Nephron progenitor cell (in vitro differentiated cells): ENCODE measurements around the gene PRXL2A.
"Not testable (repeated sequence)": the region's sequence is repeated elsewhere in the genome, so short reads cannot be mapped to it uniquely, and the experiment has no call there.

ENCODE experiments used
- DNase-seq: peaks from one replicate; pipeline ENCODE4 v3.0.0; 2021
- H3K27ac Mint-ChIP-seq: 2 replicates; pipeline ENCODE4 v1.8.0; 2021; ENCODE audit warnings: mild to moderate bottlenecking, moderate library complexity, mixed read lengths
- H3K27me3 Mint-ChIP-seq: 2 replicates; pipeline ENCODE4 v1.8.0; 2021; ENCODE audit warnings: mild to moderate bottlenecking, low read depth, mixed read lengths; ENCODE audit not compliant: poor library complexity
- H3K36me3 Mint-ChIP-seq: 2 replicates; pipeline ENCODE4 v1.8.0; 2021; ENCODE audit warnings: low read depth, mixed read lengths
- H3K4me1 Mint-ChIP-seq: 2 replicates; pipeline ENCODE4 v1.8.0; 2021; ENCODE audit warnings: mixed read lengths
- H3K4me3 Mint-ChIP-seq: 2 replicates; pipeline ENCODE4 v1.8.0; 2021; ENCODE audit warnings: mild to moderate bottlenecking, moderate library complexity, mixed read lengths
- H3K9me3 Mint-ChIP-seq: 2 replicates; pipeline ENCODE4 v1.8.0; 2021; ENCODE audit warnings: mild to moderate bottlenecking, moderate library complexity, mixed read lengths
- TF ChIP-seq, protein P1 (sequence below): fragments of 200-600 bp; sonication (generic); IDR thresholded peaks from 2 replicates; pipeline ENCODE4 v1.5.0; 2021; ENCODE audit warnings: antibody characterized with exemption

PRXL2A gene

DNA sequence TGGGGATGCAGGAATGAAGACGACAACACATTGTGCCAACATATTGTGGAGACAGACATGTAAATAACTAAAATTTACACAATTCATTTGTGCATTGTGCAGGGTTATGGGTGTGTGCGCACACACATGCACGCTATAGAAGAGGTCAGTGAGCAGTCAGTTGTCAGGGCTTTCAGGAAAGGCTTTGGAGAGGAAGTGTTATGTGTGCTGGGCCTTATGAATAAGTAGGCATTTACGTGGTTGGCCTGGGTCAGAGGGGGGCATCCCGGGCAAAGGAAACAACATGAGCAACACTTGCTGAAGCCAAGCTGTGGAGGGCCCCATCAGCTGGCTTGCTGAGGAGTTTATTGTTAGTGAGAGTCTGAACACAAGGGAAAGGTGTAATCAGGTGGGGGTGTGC is 4.1 kb downstream of the PRXL2A start:
- H3K27ac Mint-ChIP-seq: peak overlapping the region; percentile 97
- DNase-seq: no peak
- H3K4me3 Mint-ChIP-seq: peak overlapping the region; percentile 63
- no peaks in the 10 kb centered on the region for H3K27me3 Mint-ChIP-seq
- peaks cover 91% of the 10 kb centered on the region for H3K4me1 Mint-ChIP-seq
- H3K36me3 Mint-ChIP-seq: peaks cover 5% of the 10 kb centered on the region
- TF ChIP-seq, protein P1, sequence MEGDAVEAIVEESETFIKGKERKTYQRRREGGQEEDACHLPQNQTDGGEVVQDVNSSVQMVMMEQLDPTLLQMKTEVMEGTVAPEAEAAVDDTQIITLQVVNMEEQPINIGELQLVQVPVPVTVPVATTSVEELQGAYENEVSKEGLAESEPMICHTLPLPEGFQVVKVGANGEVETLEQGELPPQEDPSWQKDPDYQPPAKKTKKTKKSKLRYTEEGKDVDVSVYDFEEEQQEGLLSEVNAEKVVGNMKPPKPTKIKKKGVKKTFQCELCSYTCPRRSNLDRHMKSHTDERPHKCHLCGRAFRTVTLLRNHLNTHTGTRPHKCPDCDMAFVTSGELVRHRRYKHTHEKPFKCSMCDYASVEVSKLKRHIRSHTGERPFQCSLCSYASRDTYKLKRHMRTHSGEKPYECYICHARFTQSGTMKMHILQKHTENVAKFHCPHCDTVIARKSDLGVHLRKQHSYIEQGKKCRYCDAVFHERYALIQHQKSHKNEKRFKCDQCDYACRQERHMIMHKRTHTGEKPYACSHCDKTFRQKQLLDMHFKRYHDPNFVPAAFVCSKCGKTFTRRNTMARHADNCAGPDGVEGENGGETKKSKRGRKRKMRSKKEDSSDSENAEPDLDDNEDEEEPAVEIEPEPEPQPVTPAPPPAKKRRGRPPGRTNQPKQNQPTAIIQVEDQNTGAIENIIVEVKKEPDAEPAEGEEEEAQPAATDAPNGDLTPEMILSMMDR: no peak
- H3K9me3 Mint-ChIP-seq: no peaks in the 10 kb centered on the region

DNA sequence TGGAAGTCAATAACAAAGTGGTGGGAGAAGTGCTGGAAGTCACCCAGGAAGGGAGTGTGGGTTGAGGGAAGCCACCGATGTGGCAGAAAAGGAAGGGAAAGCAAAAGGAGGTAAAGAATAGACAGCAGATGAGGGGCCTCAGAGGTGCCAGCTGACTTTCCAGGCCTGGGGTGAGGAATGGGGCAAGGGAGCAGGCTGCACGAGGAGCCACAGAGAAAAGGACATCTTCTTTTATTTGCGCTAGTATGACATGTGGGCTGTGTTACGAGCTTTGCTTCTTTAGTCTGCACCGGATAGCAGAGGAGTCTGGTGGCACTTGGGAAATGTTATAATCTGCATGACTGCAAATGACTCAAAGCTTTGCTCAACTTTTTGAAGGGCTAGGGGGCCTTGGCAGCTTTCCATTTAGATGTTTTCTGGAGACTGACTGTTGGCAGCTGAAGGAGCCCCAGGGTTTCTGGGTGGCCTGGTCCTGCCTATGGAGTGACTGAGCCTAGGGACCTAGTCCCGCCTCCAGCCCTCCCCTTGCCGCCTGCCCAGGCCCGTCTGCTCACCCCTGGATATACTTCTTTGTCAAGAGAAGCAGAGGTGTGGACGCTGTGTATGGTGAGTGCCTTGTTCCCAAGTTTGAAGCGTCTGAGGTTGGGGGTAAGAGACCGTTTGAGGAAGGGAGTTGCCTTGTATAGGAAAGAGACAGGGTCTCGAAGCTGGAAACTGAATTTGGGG is 5.1 kb downstream of the PRXL2A start:
- Mint-ChIP-seq H3K36me3 (peaks cover 5% of the 10 kb centered on the region), H3K4me3 (peak overlapping the region; percentile 58), H3K27ac (peak overlapping the region; percentile 97), H3K9me3 (no peaks in the 10 kb centered on the region), H3K4me1 (peaks cover 94% of the 10 kb centered on the region), H3K27me3 (no peaks in the 10 kb centered on the region)
- DNase-seq: no peak
- TF ChIP-seq, protein P1: no peak

DNA sequence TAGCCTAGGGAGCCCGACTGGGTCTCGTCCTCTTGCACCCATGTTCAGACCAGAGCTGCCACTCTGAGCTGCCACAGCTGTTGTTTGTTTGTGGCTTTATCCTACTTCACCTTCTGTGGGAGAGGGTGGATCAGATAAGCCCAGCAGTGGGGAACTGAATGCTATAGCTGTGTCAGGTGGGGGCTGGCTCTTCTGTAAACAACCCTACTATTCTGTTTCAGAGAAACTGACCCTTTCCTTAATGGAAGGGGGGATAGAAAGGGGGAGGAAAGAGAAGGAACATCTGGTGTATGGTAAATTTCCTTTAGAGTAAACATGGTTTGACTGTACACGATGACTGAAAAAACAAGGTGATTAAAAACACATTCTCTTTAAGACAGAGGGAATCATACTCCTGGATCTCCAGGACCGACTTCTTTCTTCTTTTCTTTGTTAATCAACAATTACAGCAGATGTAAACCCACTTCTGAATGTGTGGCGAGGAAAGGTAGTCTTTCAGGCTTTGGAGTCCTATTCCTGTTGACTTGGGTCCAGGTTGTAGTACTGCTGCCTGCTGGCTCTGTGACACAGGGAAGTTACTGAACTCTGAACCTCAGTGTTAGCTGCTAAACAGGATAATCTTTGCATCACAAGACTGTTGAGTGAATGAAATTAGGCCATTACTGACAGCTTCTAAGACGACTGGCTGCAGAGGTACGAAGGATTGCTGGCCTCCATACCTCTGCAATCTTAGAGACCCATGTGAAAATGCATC is 6.0 kb downstream of the PRXL2A start:
- Mint-ChIP-seq H3K27me3 (no peaks in the 10 kb centered on the region), H3K36me3 (peaks cover 5% of the 10 kb centered on the region), H3K27ac (peak overlapping the region; percentile 97), H3K9me3 (no peaks in the 10 kb centered on the region), H3K4me1 (peaks cover 97% of the 10 kb centered on the region), H3K4me3 (peak overlapping the region; percentile 58)
- no peak for DNase-seq
- TF ChIP-seq, protein P1: no peak

DNA sequence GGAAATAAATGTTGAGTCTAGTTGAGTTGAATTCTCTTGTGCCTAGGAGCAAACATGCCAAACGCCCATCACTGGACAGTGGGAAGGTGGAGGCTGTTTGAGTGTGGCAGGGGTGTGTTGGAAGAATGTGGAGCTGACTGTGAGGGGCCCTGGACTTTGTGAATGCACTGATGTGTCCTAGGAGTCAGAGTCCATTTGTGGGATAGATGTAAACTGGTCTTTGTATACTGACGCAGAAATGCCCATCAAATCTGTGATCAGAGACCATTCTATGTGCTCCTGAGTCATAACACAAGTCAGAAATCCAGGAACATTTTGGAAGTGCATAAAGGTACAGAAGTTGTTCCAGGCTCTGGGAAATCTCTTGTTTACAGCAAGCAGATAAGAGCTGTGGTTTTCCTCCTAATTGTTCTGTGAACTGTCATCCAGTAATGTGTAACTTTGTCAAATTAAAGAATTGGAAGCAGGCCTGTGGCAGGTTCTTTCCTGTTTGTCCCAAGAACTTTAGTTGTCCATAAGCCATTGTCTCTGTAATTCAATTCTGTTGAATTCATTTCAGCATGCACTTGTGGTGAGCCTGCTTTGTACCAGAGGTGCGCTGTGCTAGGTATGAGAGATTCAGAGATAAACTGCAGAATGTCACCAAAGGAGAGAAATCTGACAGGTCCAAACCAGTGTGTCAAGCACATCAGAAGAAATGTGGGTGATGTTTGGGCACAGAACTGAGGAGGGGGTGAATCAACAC is 7.6 kb downstream of the PRXL2A start:
- TF ChIP-seq, protein P1: no peak
- H3K9me3 Mint-ChIP-seq: no peaks in the 10 kb centered on the region
- H3K36me3 Mint-ChIP-seq: peaks cover 16% of the 10 kb centered on the region
- H3K27me3 Mint-ChIP-seq: no peaks in the 10 kb centered on the region
- DNase-seq: no peak
- H3K4me3 Mint-ChIP-seq: peak overlapping the region; percentile 70
- H3K27ac Mint-ChIP-seq: peak overlapping the region; percentile 98
- peaks cover 98% of the 10 kb centered on the region for H3K4me1 Mint-ChIP-seq

DNA sequence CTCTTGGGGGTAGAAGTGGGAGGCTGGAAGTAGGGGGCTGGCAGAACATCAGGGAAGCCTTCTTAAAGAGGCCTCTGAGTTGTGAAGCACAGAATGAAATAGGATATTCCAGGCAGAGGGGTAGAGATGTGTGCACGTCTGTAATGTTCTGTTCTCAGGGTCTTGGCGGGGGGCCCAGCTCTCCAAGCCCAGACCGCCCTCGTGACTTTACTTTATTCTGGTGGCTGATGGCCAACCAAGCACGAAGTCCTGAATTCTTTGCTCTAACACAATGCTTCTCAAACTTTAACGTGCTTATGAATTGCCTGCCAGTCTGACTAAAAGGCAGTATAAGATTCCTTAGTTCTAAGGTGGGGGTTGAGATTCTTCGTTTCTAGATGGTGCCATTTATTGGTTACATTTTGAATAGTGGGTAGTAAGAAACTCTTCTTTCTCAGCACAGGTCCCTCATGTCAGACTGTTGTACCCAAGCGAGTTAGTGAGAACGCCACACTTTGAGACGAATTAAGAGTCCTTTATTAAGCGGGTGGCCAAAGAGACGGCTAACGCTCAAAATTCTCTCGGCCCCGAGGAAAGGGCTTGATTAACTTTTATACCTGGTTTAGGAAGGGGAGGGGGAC is 8.2 kb downstream of the PRXL2A start:
- H3K9me3 Mint-ChIP-seq: no peaks in the 10 kb centered on the region
- peak overlapping the region; percentile 98 for H3K27ac Mint-ChIP-seq
- H3K27me3 Mint-ChIP-seq: no peaks in the 10 kb centered on the region
- peak; percentile 27 for DNase-seq
- H3K36me3 Mint-ChIP-seq: peaks cover 22% of the 10 kb centered on the region
- TF ChIP-seq, protein P1: no peak
- H3K4me1 Mint-ChIP-seq: peaks cover 98% of the 10 kb centered on the region
- H3K4me3 Mint-ChIP-seq: peak overlapping the region; percentile 70

DNA sequence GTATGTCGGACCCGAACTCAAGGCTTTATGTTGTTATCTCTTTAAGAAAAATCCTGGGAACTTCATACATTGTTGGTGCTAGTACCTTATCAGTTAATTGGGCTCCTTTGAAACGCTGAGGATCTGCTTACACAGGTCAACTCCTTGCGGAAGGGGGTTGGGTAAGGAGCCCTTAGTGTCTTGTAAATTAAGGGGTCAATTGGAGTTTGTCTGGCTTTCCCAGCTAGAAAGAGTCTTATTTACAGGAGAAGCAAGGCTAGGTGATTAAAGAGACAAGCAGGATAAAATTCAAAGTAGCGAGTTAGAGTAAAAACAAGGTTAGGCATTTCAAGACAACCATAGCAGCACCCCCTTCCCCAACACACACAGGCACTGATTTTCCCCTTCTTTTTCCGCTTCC is 8.9 kb downstream of the PRXL2A start:
- H3K4me1 Mint-ChIP-seq: peaks cover 98% of the 10 kb centered on the region
- peak overlapping the region; percentile 98 for H3K27ac Mint-ChIP-seq
- not testable (repeated sequence) for H3K9me3 Mint-ChIP-seq, DNase-seq, H3K27me3 Mint-ChIP-seq
- H3K4me3 Mint-ChIP-seq: peak overlapping the region; percentile 70
- peaks cover 28% of the 10 kb centered on the region for H3K36me3 Mint-ChIP-seq
